HPDE6-E6E7 (cell line): Measurements from ENCODE around the gene ARID1A.
"Not testable (repeated sequence)": the region's sequence is repeated elsewhere in the genome, so short reads cannot be mapped to it uniquely, and the experiment has no call there.

Experiments used
- DNase-seq: peaks from one replicate; pipeline ENCODE4 v3.0.0; 2011; ENCODE audit warnings: missing footprints; ENCODE audit errors: extremely low spot score

ARID1A gene

DNA sequence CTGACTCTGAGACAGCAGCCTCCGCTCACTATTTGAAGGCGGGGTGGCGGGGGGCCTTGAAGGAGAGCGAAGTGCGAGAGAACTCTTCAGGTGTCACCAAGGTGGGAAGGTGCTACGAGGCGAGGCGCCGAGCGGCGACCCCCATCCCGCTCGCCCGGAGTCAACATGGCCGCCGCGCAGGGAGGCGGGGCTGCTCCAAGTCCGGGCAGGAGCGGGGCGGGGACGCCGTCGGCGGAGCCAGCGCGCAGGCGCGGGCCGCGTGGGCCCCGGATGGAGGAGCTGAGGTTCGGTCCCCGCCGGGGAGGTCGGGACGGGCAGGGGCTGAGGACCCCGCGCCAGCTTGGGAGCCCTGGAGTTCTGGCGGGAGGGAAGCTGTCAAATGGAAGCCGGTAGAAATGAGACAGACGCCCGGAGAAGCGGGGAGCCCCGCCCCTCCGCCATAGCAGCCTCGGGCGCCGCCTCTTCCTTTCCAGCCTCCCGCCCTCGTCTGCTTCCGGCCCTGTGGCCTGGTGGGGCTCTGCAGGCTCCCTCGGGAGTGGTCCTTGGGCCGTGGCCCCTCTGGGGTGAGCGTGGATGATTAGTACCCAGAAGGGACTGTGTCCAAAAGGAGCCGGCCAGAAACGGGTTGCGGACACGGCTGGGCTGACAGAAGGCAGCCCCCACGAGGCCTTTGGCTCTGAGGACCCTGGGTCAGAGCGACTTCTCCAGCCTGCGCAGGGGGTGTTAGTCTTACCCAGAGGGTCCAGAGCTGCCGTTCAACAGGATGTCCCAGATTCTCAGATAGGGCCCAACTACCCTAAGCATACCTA, 92.1 kb downstream of the ARID1A start, which contains the start of gene PIGV:
Gene PIGV (plus strand): TSS at position 245 of the 809 bp plus-strand sequence. CDS start 2,866 bp downstream, outside the sequence.
- DNase-seq = peak; percentile 79

DNA sequence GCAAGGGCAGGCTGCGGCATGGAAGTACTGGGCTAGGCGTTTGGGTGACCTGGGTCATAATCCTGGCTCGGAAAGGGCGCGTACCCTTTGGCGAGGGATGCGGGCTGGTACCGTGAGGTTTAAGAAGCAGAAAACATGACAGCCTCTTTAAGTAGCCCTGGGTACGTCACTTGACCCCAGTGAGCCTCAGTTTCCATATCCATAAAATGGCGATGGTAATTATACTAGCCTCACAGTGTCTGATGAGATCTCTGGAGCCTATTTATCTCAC, 92.6 kb downstream of the ARID1A start:
- no peak for DNase-seq

DNA sequence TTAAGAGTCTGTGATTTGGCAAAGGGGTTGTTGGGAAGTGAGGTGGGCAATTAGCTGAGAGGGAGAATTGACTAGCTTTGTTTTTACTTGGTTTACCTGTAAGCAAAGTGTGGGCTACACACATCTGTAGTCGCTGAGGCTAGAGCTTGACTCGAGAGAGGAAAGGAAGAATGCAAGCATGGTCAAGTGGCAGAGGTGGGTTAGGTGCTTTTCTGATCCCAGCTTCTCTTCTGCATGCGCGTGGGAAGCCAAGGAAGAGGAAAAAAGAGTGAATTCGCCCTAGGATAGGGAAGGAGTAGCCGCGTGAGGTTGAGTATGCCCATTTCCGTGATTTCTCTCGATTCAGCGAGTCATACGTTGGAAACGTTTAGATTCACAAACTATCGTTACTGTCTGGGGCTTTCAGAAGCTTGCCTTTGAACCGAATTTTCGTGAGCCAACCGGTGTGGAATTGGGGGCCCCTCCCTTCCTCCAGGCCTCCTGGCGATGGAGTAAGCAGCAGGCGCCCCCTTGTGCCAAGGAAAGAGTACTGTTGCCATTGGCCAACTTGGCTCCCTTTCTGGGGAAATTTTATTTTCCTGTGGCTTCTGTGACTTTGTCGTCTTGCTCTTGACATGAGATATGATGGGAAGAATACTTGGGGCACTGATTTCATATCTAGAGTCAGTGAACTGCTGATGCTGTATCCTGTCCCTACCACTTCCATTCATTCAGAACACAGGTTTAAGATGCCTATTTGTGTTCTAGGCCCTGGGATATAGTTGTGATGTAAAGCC, 93.2 kb downstream of the ARID1A start:
- DNase-seq = no peak

DNA sequence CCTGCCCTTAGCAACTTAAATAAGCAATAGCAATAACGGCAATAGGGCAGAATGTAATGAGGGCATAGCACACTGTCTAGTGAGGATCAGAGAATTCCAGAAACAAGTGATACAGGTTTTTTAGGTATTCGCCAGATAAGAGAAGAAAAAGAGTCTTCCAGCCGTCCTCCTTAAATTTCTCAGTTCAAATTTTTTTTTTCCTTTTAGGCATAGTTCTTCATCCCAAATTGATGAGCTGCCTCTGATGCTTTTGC, 93.7 kb downstream of the ARID1A start:
- DNase-seq = no peak

DNA sequence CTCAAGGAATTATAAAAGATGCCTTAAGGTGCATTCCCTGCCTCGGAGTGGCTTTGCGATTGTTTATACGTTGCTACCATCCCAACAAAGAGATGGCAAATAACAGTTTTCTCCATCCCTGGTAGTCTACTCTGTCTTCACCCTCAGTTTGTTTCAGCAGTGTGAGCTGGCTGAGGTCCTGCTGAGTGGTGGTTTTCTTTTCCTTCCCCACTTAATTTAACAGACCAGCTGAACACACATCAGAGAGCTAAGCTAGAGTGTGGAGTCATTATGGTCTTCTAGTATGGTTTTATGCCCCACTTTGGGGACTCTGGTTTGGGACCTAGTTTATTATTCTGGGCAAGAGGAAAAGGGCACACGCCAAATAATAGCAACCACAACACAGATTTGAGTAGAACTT, 94.1 kb downstream of the ARID1A start:
- no peak for DNase-seq

DNA sequence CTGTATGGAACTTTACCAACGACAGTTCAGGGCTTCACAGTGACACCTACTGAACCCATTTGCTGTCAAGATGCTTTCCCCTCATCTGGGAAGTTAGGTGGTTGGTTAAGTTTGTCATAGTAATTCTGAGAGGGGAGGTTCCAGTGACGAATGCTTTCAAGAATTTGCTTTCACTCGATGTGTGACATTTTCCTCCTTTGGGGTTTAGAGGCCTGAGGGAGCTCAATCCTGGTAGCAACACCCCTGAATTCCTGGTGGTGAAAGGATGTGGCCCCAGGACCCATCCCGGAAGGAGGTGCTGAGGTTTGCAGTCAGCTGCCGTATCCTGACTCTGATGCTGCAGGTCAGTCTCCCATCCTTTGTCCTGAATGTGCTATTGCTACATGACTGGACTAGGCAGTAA, 94.7 kb downstream of the ARID1A start:
- DNase-seq = no peak

DNA sequence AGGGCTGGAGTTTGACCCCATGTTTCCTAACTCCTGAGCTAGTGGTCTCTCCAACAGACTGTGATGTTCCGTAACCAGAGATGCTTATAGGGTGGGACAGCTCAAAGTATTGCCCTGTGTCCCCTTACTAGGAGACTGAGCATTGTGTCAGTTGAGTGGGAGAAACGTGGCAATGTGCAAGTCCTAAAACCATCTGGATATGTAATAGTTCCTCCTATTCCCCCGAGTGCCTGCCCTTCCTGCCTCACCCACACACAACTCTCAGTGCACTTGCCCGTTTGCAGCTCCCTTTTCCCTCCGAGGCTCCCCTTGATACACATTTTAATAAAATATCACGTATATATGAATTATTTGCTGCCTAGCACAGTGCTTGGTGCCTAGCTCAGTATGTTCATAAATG, 95.3 kb downstream of the ARID1A start:
- DNase-seq = no peak

DNA sequence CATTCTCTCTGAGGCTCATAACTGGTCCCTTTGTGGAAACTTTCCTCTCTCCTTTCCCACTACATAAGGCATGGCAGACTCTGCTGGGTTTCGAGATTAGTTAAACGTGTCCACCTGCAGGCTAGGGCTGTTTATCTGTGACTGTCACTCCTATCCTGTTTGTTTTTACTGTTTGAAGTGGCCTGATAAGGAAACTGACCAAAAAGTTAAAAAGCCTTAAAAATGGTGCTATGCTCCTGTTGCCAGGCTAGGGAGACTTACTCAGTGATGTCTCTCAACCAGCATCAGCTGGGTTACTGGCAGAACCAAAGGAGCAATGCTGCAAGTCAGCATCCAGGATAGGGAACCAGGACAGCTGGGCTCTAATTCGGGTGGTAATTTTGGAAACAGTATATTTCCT, 95.8 kb downstream of the ARID1A start:
- no peak for DNase-seq

DNA sequence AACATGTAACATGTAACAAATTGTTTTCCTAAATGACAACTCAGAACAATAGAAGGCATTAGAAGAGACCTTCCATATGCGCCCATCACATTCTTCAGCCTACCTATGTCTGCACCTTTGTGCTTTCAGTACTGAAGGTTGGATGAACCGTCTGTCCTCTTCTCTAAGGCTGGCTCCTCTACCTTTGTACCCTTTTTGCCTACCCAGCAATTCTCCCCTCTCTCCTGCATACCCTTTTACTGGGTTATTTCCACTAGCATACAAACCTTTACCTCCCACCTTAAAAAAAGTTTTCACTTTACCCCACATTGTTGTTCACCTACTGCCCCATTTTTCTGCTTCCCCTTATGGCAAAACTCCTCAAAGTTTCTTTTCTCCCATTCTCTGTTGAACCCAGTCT, 97.1 kb downstream of the ARID1A start:
- no peak for DNase-seq

DNA sequence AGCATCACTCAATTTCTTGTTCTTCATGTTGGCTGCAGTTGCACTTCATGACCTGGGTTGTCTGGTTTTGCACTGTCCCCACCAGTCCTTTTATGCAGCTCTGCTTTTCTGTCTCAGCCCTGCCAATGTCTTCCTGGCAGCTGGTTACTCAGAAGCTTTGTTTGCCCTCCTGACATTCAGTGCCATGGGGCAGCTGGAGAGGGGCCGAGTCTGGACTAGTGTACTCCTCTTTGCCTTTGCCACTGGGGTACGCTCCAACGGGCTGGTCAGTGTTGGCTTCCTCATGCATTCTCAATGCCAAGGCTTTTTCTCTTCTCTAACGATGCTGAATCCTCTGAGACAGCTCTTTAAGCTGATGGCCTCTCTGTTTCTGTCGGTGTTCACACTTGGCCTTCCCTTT, 98.6 kb downstream of the ARID1A start:
- DNase-seq = no peak

DNA sequence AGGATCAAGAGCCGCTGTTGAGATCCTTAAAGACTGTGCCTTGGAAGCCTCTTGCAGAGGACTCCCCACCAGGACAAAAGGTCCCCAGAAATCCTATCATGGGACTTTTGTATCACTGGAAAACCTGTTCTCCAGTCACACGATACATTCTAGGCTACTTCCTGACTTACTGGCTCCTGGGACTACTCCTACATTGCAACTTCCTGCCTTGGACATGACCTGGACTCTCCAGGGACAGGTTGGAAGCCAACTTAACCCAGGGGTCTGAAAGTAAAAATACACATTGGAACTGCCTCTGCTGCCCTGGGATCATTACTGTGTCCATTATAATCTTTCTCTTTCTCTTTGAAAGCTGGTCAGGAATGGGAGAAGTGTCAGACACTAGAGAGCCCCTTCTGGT, 101.8 kb downstream of the ARID1A start:
- DNase-seq = no peak

DNA sequence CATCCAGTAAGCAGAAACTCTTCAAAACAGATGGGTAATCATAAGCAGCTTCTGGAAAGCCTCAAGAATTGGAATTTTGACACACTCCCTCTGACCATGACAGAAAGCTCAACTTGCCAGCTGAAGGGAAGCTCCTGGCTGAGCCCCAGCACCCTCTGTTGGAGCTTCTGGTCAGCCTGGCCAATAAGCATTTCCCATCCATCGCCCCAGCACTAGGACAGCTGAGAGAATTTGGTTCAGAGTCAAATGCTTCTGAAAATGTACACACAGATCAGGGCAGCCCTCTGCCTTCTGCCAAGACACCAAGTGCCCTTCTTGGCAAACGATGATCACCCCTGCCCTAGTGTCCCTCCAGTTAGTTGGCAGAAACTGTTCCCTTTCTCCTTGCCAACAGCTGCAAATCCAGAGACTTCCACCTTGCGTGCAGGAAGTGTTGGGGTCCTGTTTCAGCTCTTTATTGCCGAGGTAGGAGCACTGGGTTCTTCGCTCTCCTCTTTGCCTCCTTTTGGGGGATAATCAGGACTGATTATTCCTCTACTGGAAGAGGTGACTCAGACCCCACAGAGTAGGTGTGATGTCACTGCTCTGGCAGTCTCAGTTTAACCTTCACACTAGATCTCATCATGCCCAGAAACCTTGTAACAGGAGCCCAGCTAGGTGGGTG, 103.8 kb downstream of the ARID1A start:
- peak; percentile 67 for DNase-seq

DNA sequence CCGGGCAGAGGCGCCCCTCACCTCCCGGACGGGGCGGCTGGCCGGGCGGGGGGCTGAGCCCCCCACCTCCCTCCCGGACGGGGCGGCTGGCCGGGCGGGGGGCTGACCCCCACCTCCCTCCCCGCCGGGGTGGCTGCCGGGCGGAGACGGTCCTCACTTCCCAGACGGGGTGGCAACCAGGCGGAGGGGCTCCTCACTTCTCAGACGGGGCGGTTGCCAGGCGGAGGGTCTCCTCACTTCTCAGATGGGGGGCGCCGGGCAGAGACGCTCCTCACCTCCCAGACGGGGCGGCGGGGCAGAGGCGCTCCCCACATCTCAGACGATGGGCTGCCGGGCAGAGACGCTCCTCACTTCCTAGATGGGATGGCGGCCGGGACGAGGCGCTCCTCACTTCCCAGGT, 108.1 kb downstream of the ARID1A start:
- not testable (repeated sequence) for DNase-seq

DNA sequence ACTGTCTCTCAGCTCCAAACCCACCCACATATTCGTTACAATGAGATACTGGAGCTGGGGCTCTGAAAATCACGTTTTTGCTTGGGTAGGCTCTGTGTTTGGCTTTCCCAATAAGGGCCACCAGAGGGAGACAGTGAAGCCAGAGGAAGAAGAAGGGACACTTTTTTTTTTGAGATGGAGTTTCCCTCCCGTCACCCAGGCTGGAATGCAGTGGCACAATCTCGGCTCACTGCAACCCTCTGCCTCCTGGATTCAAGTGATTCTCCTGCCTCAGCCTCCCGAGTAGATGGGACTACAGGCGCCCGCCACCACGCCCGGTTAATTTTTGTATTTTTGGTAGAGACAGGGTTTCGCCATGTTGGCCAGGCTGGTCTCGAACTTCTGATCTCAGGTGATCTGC, 114.3 kb downstream of the ARID1A start:
- DNase-seq = not testable (repeated sequence)

DNA sequence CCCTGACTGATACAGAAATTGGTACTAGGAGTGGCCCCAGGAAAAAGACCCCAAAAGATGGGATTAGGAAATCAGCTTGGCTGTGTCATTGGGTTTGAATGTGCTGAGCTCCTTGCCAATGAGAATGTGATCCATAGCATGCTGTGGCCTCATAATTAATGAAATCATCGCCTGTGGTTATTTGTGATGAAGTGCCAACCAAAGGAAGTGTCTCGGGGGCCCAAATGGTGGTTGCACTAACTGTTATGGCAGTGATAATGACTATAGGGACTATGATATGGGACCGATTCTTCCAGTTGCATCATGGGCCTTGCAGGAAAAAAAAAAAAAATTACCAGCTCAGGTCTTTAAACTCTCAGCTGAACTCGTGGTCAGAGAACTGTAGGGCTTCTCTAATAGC, 115.2 kb downstream of the ARID1A start:
- no peak for DNase-seq

DNA sequence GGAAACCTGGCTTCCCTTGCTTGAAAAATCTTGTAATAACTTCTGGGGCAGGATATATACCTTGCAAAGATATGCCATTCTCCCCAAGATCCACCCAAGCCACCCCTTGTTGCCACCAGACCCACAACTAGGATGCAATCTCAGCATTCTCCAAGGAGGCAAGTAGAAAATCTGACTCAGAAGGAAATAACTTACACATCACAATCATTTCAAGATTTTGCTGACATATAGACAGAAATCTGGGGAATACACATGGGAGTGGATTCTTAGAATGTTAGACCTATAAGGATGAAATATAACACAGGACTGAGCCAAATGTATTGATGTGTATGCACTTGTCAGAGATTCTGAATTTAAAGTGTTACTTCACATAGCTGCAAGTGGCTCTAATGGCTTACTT, 115.9 kb downstream of the ARID1A start:
- DNase-seq = no peak

DNA sequence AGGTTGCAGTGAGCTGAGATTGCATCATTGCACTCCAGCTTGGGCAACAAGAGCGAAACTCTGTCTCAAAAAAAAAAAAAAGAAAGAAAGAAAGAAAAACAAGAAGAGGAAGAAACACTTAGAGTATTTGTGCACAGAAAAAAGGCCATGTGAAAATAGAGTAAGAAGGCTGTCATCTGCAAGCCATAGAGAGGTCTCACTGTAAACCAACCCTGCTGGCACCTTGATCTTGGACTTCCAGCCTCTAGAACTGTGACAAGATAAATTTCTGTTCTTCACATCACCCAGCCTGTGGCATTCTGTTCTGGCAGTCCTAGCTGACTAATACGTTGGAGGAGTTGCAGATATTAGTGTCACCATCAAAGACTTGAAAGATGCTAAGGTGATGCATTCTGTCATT, 118.6 kb downstream of the ARID1A start:
- no peak for DNase-seq

DNA sequence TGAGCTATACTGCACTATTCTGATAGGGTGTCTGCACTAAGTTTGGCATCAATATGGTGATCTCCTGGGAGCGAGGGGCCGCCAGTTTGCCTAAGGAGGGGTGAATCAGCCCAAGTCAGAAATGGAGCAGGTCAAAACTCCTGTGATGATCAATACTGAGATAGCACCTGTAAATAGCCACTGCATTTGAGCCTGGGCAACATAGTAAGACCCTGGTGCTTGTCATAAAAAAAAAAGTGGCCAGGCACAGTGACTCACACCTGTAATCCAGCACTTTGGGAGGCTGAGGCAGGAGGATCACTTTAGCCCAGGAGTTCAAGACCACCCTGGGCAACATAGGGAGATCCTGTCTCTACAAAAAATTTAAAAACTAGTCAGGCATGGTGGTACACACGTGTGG, 119.1 kb downstream of the ARID1A start:
- DNase-seq = no peak

DNA sequence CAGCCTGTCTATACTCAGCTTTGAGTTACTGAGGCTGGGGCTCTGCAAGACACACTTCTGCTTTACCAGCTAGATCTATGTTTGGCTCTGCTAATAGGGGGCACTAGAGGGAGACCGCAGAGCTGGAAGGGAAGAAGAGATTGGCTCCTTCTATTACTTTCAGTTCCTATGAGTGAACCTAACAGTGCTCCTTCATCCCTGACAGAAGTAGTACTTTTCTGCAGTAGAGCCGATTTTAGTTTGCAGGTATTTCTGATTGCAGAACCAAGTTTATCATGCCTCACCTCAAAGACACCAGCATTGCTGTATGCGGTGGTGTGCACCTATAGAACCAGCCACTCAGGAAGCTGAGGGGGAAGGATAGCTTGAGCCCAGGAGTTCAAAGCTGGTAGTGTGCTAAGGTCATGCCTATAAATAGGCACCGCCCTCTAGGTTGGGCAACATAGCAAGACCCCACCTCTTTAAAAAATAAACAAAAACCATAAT, 125.0 kb downstream of the ARID1A start:
- no peak for DNase-seq

DNA sequence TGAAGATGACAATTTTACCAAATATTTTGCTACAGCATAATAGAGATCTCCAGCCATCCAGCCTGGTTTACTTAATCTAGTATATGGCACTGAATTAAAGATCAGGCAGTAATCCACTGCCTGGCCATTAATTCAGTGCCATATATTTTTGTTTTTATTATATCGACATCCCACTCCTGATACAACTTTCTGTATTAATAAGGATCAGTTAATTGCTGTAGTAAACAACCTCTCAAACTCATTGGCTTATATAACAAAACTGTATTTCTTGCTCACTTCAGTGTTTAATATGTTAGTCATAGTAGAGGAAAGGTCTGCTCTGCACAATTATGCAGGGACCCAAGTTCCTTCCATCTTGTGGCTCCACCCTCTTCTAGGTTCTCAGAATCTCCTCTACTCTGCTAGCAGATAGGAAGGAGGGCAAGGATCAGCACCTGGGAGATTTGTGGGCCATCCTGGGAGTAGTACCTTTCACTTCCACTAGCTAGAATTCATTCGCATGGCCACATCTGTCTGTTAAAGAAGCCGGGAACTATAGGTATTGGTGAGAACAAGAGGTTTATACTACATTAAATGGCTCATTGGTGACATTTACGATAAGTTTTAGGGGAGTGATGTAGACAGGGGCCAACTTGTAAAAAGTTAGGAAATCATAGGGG, 127.1 kb downstream of the ARID1A start:
- DNase-seq = no peak

DNA sequence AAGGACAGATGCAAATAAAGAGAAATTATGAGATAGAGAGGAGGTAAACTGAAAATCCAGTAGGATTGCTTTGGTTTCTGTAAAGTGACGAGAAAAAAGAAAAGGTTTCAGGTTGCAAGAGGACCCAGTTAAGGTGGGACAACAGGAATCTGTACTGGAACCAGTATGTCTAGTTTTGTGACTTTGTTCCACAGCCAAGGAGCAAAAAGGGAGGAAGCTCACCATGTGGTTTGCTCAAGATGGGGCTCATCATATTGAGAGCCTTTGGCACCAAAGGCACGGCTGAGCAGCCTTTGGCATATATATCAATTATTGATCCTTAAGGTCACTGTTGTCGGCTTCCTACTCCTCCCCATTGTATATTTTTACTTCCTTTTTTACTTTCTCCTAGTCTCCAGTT, 128.9 kb downstream of the ARID1A start:
- no peak for DNase-seq
